Adrenal gland (tissue), 12 donors: ENCODE results near the gene ESYT2. TPM values are rescaled to one million over a fixed set of nuclear protein-coding genes. Genes with fewer than 3 reads are reported as not detected.

ENCODE experiments used
- DNase-seq, 7 donors: peaks; one replicate each; pipeline ENCODE4 v3.0.0-alpha.2; 2019 to 2020
- H3K27ac ChIP-seq, 5 donors: fragments of 200-600 bp; sonication (generic) in 4 of 5; 1 replicate in 3 of 5; 2 replicates in 2 of 5; pipeline versions ENCODE4 v1.5.1 to v1.8.0; 2016 to 2020; ENCODE audit warnings: mild to moderate bottlenecking in 1 of 5
- H3K27me3 ChIP-seq: fragments of 200-600 bp; 2 replicates; pipeline ENCODE4 v1.8.0; 2021
- H3K36me3 ChIP-seq, 2 donors: fragments of 200-600 bp; replicated peaks in 1 of 2; 1 replicate in 1 of 2; 2 replicates in 1 of 2; pipeline versions ENCODE4 v1.5.1 to v1.8.0; 2018 to 2022
- H3K4me1 ChIP-seq, 2 donors: fragments of 200-600 bp; replicated peaks in 1 of 2; 1 replicate in 1 of 2; 2 replicates in 1 of 2; pipeline versions ENCODE4 v1.5.1 to v1.8.0; 2018 to 2021
- H3K4me3 ChIP-seq, 4 donors: fragments of 200-600 bp; sonication (generic) in 3 of 4; one replicate each; pipeline ENCODE4 v1.5.1; 2016 to 2018
- H3K9me3 ChIP-seq, 3 donors: fragments of 200-600 bp; sonication (generic) in 1 of 3; replicated peaks in 1 of 3; 1 replicate in 2 of 3; 2 replicates in 1 of 3; pipeline versions ENCODE4 v1.5.1 to v1.8.0; 2016 to 2021
- POLR2A ChIP-seq, 2 donors: fragments of 450-650 bp; IDR thresholded peaks; one replicate each; pipeline ENCODE4 v1.6.1; 2017; ENCODE audit warnings: antibody characterized with exemption in 2 of 2, mild to moderate bottlenecking in 2 of 2, moderate library complexity in 1 of 2
- WGBS, 4 donors: extraction: QIAGEN DNeasy Blood & Tissue Kit in 2 of 4; methylation state at CpG; one replicate each; pipeline versions ENCODE4 v1.1.5 to v1.1.7; 2013 to 2017; 5-methylcytosine and 5-hydroxymethylcytosine counted together
- intact Hi-C, 2 donors: fragments of 100-400 bp; cut with DNase I; formaldehyde crosslinking; loops; one replicate each; pipeline versions ENCODE4 v1.14.1 to v1.15.0; 2022 to 2023
- polyA plus RNA-seq, 3 donors: library from polyadenylated mRNA; stranded (reverse); fragments of 200-250 nt in 2 of 3; fragments of 350-450 nt in 1 of 3; fragmentation: Illumina TruSeq in 1 of 3; extraction: RNeasy Lipid Tissue Mini Kit (QIAGEN cat#74804) in 1 of 3; gene quantifications; one replicate each; pipeline ENCODE4 v1.2.3, GENCODE V29; 2013 to 2014
- total RNA-seq, 9 donors: library from RNA; depleted of rRNA in 4 of 9; stranded (reverse); fragments of >200 nt in 4 of 9; fragments of 120-200 nt in 1 of 9; fragmentation: NEBNext Ultra II Directional in 1 of 9; extraction: Animal tissue kit (Norgen Biotek cat#: 25700) in 1 of 9; gene quantifications; one replicate each; pipeline versions ENCODE4 v1.1.0 to v1.2.4, GENCODE V29; 2013 to 2023
- TF ChIP-seq, protein P1 (sequence below), 6 experiments: fragments of 450-650 bp in 4 of 6; fragments of 200-600 bp in 2 of 6; sonication (generic) in 1 of 6; IDR thresholded peaks; 1 replicate in 5 of 6; 2 replicates in 1 of 6; pipeline versions ENCODE4 v1.5.1 to v1.8.0; 2016 to 2021; ENCODE audit warnings: antibody characterized with exemption in 6 of 6, mild to moderate bottlenecking in 2 of 6, moderate library complexity in 1 of 6
- donor health status: healthy with polysubstance abuse.
- donor health status: Bipolar disorder and iron deficiency.
- donor health status: DM: yes; HTN: yes; CAD: no.
- donor health status: DM: no; HTN: no; CAD: no.
- donor health status: DM: no; HTN: no; CAD: no.
- donor health status: DM: yes; HTN: yes; CAD: no.

ESYT2 gene
- total and polyA plus RNA-seq, 12 donors, result 16.8 to 104 (median 77.5) TPM

- TF ChIP-seq POLR2A (IDR thresholded peaks at IDR 0.05), result no peak
- 92 to 97% (median 95%) methylated on average over 6 of the region's 6 CpGs for WGBS, 4 donors
Measured at GRCh38 chr7:158731761-158732160, 97.5 kb downstream of the ESYT2 start.

DNA sequence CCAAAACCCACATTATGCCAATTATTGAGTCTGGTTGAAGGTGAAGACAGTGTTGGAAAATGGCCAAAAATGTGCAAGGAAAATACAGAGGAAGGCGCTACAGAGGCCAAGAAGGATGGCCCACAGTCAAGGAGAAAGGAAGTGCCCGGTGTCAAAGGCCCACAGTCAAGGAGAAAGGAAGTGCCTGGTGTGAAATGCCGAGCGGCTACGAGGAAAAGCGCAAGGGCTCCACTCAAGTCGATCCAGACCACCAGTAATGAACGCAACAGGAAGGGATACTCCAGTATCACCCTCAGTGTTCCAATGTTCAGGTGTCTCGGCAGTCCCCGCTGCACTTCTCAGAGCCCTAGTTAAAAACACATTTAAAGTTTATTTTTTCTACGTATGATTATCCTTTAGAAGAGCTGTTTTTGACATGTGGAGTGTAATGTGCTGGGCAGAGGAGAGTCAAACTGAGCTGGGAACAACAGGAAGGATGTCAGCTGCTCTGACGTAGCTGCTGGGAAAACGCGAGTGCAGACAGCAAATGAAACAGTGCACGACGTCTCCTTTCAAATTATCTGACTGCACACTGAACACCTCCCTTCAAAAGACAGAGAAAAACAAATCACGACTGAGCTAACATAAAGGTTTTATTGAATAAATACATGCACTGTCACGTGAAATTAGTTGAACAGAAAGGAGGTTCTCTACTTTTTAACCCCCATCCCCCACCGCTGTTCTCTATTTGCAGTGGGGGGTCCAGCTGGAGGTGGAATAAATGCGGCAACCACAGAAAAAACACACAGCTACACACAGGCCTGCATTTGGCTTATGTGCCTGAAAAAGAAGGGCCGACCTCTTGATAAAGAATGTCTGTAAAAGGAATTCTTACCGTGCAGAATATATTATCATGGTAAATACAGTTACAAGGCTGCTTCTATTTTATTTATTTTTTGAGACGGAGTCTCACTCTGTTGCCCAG lies 98.6 kb downstream of the ESYT2 start:
- WGBS, 4 donors, result 77 to 80% (median 78%) methylated on average over 23 of the region's 23 CpGs

More at GRCh38 chr7:158731761-158732160, 97.5 kb downstream of the ESYT2 start:
- Histone ChIP-seq H3K36me3 (peaks cover 0 to 26% of the 10 kb centered on the region in 2 donors), H3K9me3 (no peaks in the 10 kb centered on the region), H3K27me3 (no peaks in the 10 kb centered on the region), H3K4me3 (no peak overlapping the region), H3K4me1 (no peaks in the 10 kb centered on the region), H3K27ac (no peak overlapping the region)
- DNase-seq, result peak in 1 of 7 donors; percentile 44
- intact Hi-C loops, result no loop called here

GRCh38 chr7:158729646-158730382 lies 99.5 kb downstream of the ESYT2 start:
- Histone ChIP-seq H3K4me3 (no peak overlapping the region), H3K27ac (peak overlapping the region in 1 of 5 donors; percentile 39), H3K9me3 (no peaks in the 10 kb centered on the region), H3K4me1 (no peaks in the 10 kb centered on the region), H3K36me3 (peaks cover 0 to 12% of the 10 kb centered on the region in 2 donors), H3K27me3 (no peaks in the 10 kb centered on the region)
- 90 to 95% (median 94%) methylated on average over 7 of the region's 7 CpGs for WGBS, 4 donors
- peak in 1 of 7 donors; percentile 44 for DNase-seq
- intact Hi-C loops, result no loop called here
- TF ChIP-seq, protein P1, sequence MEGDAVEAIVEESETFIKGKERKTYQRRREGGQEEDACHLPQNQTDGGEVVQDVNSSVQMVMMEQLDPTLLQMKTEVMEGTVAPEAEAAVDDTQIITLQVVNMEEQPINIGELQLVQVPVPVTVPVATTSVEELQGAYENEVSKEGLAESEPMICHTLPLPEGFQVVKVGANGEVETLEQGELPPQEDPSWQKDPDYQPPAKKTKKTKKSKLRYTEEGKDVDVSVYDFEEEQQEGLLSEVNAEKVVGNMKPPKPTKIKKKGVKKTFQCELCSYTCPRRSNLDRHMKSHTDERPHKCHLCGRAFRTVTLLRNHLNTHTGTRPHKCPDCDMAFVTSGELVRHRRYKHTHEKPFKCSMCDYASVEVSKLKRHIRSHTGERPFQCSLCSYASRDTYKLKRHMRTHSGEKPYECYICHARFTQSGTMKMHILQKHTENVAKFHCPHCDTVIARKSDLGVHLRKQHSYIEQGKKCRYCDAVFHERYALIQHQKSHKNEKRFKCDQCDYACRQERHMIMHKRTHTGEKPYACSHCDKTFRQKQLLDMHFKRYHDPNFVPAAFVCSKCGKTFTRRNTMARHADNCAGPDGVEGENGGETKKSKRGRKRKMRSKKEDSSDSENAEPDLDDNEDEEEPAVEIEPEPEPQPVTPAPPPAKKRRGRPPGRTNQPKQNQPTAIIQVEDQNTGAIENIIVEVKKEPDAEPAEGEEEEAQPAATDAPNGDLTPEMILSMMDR (IDR thresholded peaks at IDR 0.05), result no peak
- no peak for TF ChIP-seq POLR2A (IDR thresholded peaks at IDR 0.05)

More for the DNA sequence above, 98.6 kb downstream of the ESYT2 start:
- Histone ChIP-seq H3K27me3 (no peaks in the 10 kb centered on the region), H3K27ac (peak overlapping the region in 2 of 5 donors; percentile 31 to 39), H3K9me3 (no peaks in the 10 kb centered on the region), H3K4me1 (no peaks in the 10 kb centered on the region), H3K36me3 (peaks cover 0 to 20% of the 10 kb centered on the region in 2 donors), H3K4me3 (no peak overlapping the region)
- no peak for TF ChIP-seq POLR2A (IDR thresholded peaks at IDR 0.05)
- TF ChIP-seq, protein P1 (IDR thresholded peaks at IDR 0.05), result no peak
- intact Hi-C loops, result no loop called here
- DNase-seq, result peak in 1 of 7 donors; percentile 56

DNA sequence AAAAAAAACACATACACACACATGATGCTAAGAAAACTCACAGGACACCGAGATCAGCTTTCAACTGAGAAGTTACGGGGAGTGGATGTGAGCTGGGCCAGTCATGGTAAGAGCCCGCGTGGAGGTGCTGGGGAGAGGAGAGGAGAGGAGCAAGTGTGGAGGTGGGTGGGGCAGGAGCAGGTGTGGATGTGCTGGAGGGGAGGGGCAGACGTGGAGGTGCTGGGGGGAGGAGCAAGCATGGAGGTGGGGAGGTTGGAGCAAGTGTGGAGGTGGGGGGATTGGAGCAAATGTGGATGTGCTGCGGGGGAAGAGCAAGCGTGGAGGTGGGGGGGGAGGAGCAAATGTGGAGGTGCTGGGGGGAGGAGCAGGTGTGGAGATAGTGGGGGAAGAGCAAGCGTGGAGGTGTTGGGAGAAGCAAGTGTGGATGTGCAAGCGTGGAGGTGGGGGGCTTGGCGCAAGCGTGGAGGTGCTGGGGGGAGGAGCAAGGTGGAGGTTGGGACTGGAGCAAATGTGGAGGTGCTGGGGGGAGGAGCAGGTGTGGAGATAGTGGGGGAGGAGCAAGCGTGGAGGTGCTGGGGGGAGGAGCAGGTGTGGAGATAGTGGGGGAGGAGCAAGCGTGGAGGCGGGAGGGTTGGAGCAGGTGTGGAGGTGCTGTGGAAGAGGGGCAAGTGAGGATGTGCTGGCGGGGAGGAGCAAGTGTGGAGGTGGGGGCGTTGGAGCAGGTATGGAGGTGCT lies 100.2 kb downstream of the ESYT2 start:
- WGBS, 4 donors, result 84 to 92% (median 89%) methylated on average over 16 of the region's 16 CpGs
- Histone ChIP-seq H3K4me3 (no peak overlapping the region), H3K4me1 (no peaks in the 10 kb centered on the region), H3K9me3 (no peaks in the 10 kb centered on the region), H3K36me3 (peaks cover 0 to 4% of the 10 kb centered on the region in 2 donors), H3K27ac (no peak overlapping the region), H3K27me3 (no peaks in the 10 kb centered on the region)
- DNase-seq, result peak in 1 of 7 donors; percentile 44
- no peak for TF ChIP-seq POLR2A (IDR thresholded peaks at IDR 0.05)
- TF ChIP-seq, protein P1 (IDR thresholded peaks at IDR 0.05), result no peak
- intact Hi-C loops, result no loop called here
